Measurements from ENCODE around the gene GCSH.

GCSH gene

GRCh38 chr16:81081014-81081413 lies 15.2 kb downstream of the GCSH start:
- H3K4me3 ChIP-seq (ENCODE audit: control insufficient read depth, low read depth, low read length) = no peak overlapping the region
- TF ChIP-seq CTCF (conservative IDR thresholded peaks at IDR 0.05; ENCODE audit: control insufficient read depth, insufficient read depth, low read depth, low read length) = no peak
- DNase-seq (ENCODE audit: low read depth) = no peak

- TF ChIP-seq CTCF (conservative IDR thresholded peaks at IDR 0.05; ENCODE audit: control insufficient read depth, insufficient read depth, low read depth, low read length) = no peak
- DNase-seq (ENCODE audit: low read depth) = no peak
- H3K4me3 ChIP-seq (ENCODE audit: control insufficient read depth, low read depth, low read length) = no peak overlapping the region
These were observed 16.0 kb downstream of the GCSH start for GRCh38 chr16:81080233-81080632.

DNA sequence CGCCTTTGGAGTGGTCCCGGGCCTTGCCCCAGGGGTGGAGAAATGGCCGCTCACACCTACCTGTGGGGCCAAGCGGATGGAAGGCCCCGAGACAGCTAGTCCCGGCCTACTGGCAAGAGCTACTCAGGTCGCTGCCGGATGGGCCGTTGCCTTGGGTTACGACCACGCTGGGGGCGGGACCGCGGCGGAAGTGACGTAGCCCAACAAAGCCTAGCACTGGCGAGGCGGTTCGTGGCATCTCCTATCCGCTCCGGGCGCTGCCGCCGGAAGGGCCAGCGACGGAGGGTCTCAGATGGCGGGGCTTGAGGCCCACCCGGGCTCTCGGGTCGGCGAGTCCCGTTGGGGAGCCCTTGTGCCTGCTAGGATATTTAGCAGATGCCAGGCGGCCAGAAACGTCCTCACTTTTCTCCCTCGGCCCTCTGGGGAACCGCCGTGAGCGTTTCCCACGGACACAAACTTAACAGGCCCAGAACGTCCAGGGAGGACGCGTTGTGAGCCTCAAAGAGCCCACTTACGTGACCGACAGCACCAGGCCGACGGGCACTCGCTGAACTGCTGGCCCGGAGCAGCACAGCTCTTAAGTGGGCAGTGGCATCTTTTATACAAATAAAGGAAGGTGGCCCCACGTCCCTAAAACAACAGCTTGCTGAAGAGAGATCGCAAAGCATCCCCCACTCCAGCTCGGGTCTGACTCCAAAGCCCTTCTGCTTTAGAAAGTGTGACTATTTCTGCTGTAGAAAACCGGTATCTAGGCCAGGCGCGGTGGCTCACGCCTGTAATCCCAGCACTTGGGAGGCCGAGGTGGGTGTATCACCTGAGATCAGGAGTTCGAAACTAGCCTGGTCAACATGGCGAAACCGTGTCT lies 18.9 kb downstream of the GCSH start, which contains the start of gene C16orf46:
Gene C16orf46 (minus strand): TSS at position 163 of the 865 bp plus-strand sequence. CDS start 13,283 bp downstream, outside the sequence.
- TF ChIP-seq CTCF (conservative IDR thresholded peaks at IDR 0.05; ENCODE audit: control insufficient read depth, insufficient read depth, low read depth, low read length) = no peak
- DNase-seq (ENCODE audit: low read depth) = peak; percentile 93
- peak within 1 kb of the TSS; percentile 82 for H3K4me3 ChIP-seq (ENCODE audit: control insufficient read depth, low read depth, low read length)

DNA sequence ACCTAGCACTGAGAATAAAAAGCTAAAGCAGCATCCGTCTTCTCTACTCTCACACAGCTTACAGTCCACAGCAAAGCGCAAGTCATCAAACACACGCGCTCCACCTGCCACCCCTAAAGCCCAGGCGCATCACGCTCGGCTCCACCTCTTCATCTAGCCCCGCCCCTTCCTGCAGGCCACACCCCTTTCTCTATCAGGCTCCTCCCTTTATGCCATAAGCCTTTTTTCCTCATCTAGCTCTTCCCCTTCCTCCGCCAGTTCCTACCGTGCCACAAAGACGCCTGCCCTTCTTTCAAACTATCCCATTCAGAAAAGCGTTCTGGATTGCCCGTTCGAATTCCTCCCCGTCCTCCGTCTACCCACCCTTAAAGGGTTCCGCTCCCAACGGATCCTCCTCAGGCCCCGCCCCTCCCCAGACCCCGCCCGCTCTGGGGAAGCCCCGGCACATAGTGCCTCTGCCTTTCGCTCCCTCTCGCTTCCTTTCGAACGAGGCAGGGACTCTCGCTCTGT lies 19.6 kb downstream of the GCSH start:
- no peak for TF ChIP-seq CTCF (conservative IDR thresholded peaks at IDR 0.05; ENCODE audit: control insufficient read depth, insufficient read depth, low read depth, low read length)
- H3K4me3 ChIP-seq (ENCODE audit: control insufficient read depth, low read depth, low read length) = peak overlapping the region; percentile 82
- DNase-seq (ENCODE audit: low read depth) = peak; percentile 74

DNA sequence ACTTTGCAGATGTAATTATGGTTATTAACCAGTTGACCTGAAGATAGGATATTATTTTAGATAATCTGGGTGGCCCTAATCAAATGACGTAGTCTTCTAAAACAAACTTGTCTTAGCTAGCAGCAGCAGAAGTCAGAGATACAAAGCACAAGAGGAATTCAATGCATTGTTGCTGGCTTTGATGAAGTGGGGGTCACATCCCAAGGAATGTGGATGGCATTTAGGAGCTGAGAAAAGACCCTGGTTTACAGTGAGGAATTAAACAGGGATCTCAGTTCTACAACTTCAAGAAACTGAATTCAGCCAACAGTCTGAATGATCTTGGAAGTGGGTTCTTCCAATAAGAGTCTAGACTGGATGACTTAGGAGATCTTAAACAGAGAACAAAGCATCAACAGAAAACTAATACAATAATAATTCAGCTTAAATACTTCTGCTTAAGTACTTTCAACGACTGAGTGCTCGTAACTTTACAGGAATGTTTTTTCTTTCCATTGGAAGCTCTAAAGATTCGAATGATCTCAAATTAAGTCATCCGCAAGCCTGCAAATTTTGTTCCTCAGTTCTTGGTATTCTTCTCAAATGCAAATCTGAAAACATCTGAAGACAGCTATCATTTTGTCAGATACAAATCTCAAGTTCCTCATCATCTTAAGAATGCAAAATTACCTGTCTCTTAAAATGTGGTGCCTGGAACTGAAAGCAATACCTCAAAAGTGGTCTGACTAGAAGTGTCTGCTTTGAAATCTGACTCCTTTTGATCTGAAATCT lies 22.4 kb downstream of the GCSH start:
- DNase-seq (ENCODE audit: low read depth) = no peak
- no peak for TF ChIP-seq CTCF (conservative IDR thresholded peaks at IDR 0.05; ENCODE audit: control insufficient read depth, insufficient read depth, low read depth, low read length)
- no peak overlapping the region for H3K4me3 ChIP-seq (ENCODE audit: control insufficient read depth, low read depth, low read length)

- TF ChIP-seq CTCF (conservative IDR thresholded peaks at IDR 0.05; ENCODE audit: control insufficient read depth, insufficient read depth, low read depth, low read length) = no peak
- H3K4me3 ChIP-seq (ENCODE audit: control insufficient read depth, low read depth, low read length) = no peak overlapping the region
- peak; percentile 23 for DNase-seq (ENCODE audit: low read depth)
These were observed 24.4 kb downstream of the GCSH start for GRCh38 chr16:81071805-81072204.
